Sciatic nerve (tissue), 2 donors: ENCODE measurements around the gene WDR81. TPM values are rescaled to one million over a fixed set of nuclear protein-coding genes. Genes with fewer than 3 reads are reported as not detected.
A peak's percentile ranks its signal among the peaks of the same experiment; 100 is the strongest.
"Not testable (repeated sequence)": the region's sequence is repeated elsewhere in the genome, so short reads cannot be mapped to it uniquely, and the experiment has no call there.

ENCODE experiments used
- ATAC-seq: fragments of 200-7000 bp; cut with Tn5 transposase; one replicate; pipeline ENCODE4 v1.9.1; 2020; ENCODE audit warnings: mild to moderate bottlenecking, moderate library complexity
- DNase-seq: peaks from one replicate; pipeline ENCODE4 v3.0.0-alpha.2; 2020; ENCODE audit warnings: low spot score
- intact Hi-C: fragments of 100-400 bp; cut with DNase I; formaldehyde crosslinking; loops from one replicate; pipeline ENCODE4 v1.14.2; 2022
- total RNA-seq: library from RNA; stranded (reverse); fragmentation: NEBNext Ultra II Directional; extraction: Animal tissue kit (Norgen Biotek cat#: 25700); gene quantifications from one replicate; pipeline ENCODE4 v1.2.1, GENCODE V29; 2021
- donor health status: DM: no; HTN: no; CAD: no.
- donor health status: DM: no; HTN: no; CAD: no.

The WDR81 gene
- total RNA-seq, 1 donor from 2014 or later = 26.1 TPM

DNA sequence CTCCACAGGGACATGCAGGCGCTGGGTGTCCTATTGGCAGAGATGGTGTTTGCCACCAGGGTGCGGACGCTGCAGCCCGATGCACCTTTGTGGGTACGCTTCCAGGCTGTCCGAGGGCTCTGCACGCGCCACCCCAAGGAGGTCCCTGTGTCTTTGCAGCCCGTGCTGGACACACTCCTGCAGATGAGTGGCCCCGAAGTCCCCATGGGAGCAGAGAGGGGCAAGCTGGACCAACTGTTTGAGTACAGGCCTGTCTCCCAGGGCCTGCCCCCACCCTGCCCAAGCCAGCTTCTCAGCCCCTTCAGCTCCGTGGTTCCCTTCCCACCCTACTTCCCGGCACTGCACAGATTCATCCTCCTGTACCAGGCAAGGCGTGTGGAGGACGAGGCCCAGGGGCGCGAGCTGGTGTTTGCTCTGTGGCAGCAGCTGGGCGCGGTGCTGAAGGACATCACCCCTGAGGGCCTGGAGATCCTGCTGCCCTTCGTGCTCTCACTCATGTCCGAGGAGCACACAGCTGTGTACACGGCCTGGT lies 2.8 kb downstream of the WDR81 start:
- ATAC-seq = no peak
- DNase-seq = no peak
- intact Hi-C loops = loop anchor here (10.0 kb wide), 2 partner anchors 57 to 153 kb away; no protein-coding TSS in a partner anchor

- DNase-seq = no peak
- intact Hi-C loops = loop anchor here (10.0 kb wide), 2 partner anchors 57 to 153 kb away; no protein-coding TSS in a partner anchor
- ATAC-seq = no peak
Measured at GRCh38 chr17:1727876-1728630, 3.5 kb downstream of the WDR81 start.

- DNase-seq (no peak), ATAC-seq (peak; percentile 47)
- intact Hi-C loops = loop anchor here (10.0 kb wide), 2 partner anchors 55 to 155 kb away; no protein-coding TSS in a partner anchor
Measured at GRCh38 chr17:1729966-1730325, 5.4 kb downstream of the WDR81 start.

DNA sequence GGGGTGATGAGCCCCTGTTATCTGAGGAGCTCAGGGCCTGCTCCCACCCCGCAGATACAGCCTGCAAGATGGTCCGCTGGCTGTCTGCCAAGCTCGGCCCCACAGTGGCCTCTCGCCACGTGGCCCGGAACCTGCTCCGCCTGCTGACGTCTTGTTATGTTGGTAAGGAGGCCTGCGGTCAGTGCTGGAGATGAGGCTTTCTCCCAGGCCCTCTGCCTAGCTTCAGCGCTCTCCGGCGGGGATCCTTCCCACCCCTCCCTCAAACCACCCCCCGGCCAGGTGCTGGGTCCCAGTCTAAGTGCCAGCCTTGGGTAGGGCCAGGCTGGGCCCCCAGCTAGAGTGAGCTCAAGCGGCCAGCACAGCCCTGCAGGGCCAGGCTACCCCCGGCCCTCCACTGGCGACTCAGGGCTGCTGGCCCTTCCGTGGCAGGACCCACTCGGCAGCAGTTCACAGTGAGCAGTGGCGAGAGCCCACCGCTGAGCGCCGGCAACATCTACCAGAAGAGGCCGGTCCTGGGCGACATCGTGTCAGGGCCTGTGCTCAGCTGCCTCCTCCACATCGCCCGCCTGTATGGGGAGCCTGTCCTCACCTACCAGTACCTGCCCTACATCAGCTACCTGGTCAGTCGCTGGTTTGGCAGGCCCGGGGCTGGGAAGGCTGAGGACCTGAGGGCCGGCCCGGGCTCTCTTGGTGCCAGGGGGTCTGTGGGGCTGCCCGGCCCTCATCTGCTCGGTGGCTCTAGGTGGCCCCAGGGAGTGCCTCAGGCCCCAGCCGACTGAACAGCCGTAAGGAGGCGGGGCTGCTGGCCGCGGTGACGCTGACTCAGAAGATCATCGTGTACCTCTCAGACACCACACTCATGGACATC lies 6.1 kb downstream of the WDR81 start:
- intact Hi-C loops = no loop called here
- peak; percentile 95 for ATAC-seq
- DNase-seq = peak; percentile 96

- intact Hi-C loops = no loop called here
- DNase-seq (no peak), ATAC-seq (no peak)
Measured at GRCh38 chr17:1731194-1731506, 6.6 kb downstream of the WDR81 start.

- DNase-seq (no peak), ATAC-seq (no peak)
- intact Hi-C loops = no loop called here
Measured at GRCh38 chr17:1732241-1732832, 7.8 kb downstream of the WDR81 start.

DNA sequence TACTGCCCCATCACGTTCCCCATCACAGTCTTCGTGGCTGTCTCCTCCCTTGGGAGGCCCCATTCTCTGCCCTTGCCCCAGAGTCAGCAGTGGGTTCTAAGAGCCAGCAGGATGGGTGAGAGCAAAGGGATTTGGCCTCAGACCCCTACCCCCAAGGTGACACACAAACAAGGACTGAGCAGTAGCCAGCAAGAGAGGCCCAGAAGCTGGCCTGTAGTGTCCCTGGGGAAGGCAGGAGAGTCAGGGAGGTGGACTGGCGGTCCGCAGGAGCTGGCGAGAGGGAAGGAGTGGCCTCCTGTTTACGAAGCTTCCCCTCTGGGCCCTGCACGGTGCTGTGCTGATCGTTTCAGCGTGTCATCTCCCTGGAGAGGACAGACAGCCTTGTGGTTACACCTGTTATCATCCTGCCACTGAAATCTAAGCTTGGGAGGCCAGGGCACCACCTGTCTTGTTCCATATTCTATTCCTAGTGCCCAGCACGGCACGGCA lies 8.4 kb downstream of the WDR81 start:
- no peak for ATAC-seq
- DNase-seq = no peak
- intact Hi-C loops = no loop called here

- no peak for DNase-seq
- intact Hi-C loops = no loop called here
Measured at GRCh38 chr17:1733759-1734158, 9.3 kb downstream of the WDR81 start.

DNA sequence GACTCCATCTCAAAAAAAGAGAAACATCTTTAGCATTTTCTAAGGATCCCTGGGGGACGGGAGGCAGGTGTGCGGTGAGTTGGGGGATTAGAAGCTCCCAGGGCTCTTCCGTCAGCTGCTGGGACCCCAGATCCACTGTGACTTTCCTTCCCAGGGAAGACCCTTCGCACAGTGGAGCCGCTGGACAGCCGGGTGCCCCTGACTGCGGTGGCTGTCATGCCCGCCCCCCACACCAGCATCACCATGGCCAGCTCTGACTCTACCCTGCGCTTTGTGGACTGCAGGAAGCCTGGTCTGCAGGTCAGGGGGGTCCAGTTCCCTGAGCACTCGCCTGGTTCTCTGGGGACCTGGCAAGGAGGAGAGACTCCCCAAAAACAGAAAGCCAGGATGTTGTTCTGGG lies 10.9 kb downstream of the WDR81 start:
- intact Hi-C loops = no loop called here
- no peak for ATAC-seq

More at GRCh38 chr17:1733759-1734158, 9.3 kb downstream of the WDR81 start:
- no peak for ATAC-seq

DNA sequence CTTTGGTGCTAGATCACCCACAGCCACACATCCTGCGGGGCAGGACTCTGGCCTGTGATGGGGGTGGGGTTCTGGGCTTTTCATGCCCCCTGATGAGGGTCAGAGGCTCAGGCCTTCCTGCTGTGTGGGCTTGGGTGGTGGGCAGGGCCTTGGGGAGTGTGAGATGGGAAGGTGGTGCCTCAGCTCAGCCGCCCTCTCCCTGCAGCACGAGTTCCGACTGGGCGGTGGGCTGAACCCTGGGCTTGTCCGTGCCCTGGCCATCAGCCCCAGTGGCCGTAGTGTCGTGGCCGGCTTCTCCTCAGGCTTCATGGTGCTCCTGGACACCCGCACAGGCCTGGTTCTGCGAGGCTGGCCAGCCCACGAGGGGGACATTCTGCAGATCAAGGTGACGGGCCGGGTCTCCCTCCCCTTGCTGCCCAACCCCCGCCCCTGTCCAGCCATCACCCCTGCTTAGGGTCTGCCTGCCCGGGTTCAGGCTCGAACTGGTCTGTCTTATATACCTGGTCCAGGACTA lies 11.4 kb downstream of the WDR81 start:
- DNase-seq = no peak
- ATAC-seq = no peak
- intact Hi-C loops = no loop called here

More for the DNA sequence above, 10.9 kb downstream of the WDR81 start:
- no peak for DNase-seq

GRCh38 chr17:1736348-1737281 lies 12.1 kb downstream of the WDR81 start:
- intact Hi-C loops = no loop called here
- peak; percentile 85 for DNase-seq
- ATAC-seq = peak; percentile 52

GRCh38 chr17:1737531-1738291 lies 13.2 kb downstream of the WDR81 start:
- DNase-seq (no peak), ATAC-seq (peak; percentile 22)
- intact Hi-C loops = no loop called here

DNA sequence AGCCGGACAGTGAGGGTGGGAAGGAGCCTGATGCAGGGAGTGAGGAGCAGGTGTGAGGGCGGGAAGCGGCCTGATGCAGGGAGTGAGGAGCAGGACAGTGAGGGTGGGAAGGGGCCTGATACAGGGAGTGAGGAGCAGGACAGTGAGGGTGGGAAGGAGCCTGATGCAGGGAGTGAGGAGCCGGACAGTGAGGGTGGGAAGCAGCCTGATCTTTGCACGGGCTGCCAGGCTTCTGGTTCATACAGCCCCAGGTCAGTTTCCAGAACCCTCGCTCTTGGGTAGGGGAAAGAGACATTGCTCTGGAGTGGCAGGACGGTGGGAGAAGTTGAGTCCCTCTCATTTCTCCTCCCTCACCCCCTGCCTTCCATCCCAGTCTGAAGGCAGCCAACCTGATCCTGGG lies 17.4 kb downstream of the WDR81 start:
- DNase-seq, intact Hi-C loops: not testable (repeated sequence)

DNA sequence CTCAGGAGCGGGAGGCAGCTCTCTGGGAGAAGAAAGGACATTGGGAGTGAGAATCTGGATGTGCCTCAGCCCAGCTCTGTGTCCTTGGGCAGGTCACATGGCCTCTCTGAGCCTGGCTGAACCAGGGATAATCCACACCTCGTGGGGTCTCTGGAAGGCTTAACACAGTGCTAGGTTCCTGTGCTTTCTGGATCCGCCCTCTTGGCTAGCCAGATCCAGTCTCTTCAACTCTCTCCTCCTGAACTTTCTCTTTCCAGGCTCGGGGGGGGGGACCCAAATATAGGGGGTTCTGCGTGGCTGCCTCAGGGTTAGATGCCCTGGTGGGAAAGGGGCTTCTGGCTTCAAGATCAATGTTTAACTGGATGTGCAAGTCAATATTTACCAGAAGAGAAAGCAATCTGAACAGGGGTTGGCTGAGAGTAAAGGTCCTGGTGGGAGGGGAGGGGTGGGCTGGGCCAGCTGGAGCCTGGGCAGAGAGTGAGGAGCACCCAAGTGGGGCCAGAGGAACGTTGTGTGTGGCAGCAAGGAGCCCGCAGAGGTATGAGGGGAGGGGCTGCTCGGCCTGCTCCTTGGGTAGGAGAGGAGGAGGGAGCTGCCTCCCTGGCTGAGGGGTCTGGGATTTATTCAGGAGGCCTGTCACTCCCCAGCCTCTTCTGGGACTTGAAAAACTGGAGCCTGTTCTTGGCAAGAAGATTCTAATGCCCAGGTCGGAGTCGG lies 18.0 kb downstream of the WDR81 start, which contains the start of gene SERPINF2:
Gene SERPINF2, plus strand, starts transcription at position 501 of the 717 bp plus-strand sequence. CDS start 2,125 bp downstream, outside the sequence.
- intact Hi-C loops = no loop called here
- ATAC-seq (no peak), DNase-seq (no peak)

More for the DNA sequence above, 17.4 kb downstream of the WDR81 start:
- ATAC-seq = not testable (repeated sequence)

- intact Hi-C loops = no loop called here
- ATAC-seq (no peak), DNase-seq (no peak)
Measured at GRCh38 chr17:1743088-1743439, 18.6 kb downstream of the WDR81 start.

DNA sequence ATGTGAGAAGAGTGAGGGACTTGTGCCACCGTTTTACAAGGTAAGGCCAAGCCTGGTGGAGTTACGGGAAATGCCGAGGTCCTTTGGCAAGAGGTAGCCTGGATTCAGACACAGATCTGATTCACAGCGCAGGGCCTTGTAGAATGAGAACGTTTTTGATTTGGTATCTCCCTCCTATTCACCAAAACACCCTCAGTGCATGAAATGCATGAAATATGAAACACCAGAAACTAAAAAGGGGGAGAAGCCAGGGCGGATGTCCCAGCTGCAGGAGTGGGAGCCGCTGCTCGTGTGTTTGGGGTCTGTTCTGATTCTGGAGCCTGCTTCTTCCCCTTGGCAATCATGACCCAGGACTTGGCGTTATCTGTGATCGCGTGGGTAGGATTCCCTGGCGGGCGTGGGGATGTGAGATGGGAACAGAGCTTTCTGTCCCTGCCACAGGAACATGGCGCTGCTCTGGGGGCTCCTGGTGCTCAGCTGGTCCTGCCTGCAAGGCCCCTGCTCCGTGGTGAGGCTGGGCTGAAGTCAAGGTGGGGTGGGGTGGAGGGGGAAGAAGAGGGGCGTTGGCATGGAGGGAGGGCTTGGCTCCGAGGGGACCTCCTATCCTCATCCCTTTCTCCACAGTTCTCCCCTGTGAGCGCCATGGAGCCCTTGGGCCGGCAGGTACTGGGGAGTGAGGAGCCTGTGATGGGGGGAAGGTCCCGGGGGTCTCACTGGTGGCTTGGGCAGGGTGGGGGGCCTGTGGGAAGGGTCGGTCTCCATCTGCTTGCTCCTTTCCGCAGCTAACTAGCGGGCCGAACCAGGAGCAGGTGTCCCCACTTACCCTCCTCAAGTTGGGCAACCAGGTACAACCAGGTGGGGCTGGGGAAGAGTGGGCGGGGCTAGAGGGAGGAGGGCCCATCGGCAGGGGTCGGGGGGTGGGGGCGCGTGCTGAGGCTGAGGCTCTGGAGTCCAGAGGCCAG lies 20.3 kb downstream of the WDR81 start:
- ATAC-seq (no peak), DNase-seq (no peak)
- intact Hi-C loops = no loop called here
